ENCODE results near the gene GPC6.

- TF ChIP-seq, protein P1, sequence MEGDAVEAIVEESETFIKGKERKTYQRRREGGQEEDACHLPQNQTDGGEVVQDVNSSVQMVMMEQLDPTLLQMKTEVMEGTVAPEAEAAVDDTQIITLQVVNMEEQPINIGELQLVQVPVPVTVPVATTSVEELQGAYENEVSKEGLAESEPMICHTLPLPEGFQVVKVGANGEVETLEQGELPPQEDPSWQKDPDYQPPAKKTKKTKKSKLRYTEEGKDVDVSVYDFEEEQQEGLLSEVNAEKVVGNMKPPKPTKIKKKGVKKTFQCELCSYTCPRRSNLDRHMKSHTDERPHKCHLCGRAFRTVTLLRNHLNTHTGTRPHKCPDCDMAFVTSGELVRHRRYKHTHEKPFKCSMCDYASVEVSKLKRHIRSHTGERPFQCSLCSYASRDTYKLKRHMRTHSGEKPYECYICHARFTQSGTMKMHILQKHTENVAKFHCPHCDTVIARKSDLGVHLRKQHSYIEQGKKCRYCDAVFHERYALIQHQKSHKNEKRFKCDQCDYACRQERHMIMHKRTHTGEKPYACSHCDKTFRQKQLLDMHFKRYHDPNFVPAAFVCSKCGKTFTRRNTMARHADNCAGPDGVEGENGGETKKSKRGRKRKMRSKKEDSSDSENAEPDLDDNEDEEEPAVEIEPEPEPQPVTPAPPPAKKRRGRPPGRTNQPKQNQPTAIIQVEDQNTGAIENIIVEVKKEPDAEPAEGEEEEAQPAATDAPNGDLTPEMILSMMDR (IDR thresholded peaks at IDR 0.05 in 2 of 3, conservative IDR thresholded peaks at IDR 0.05 in 1 of 3; ENCODE audit: borderline replicate concordance in 1 of 3, insufficient read depth in 1 of 3, low read depth in 2 of 3, low read length in 2 of 3), result no peak
- TF ChIP-seq POLR2A (IDR thresholded peaks at IDR 0.05; ENCODE audit: borderline replicate concordance, extremely low read depth, insufficient read depth, insufficient read length) (no peak), TCF7L2 (IDR thresholded peaks at IDR 0.05; ENCODE audit: borderline replicate concordance, extremely low read depth, insufficient read depth, insufficient read length) (no peak), POLR2AphosphoS5 (IDR thresholded peaks at IDR 0.05; ENCODE audit: low read depth, low read length) (no peak), EZH2 (IDR thresholded peaks at IDR 0.05) (no peak)
These were observed 111.4 kb downstream of the GPC6 start for GRCh38 chr13:93338030-93338429.
